H4 (cell line): ENCODE measurements around the gene NFATC4. TPM values are rescaled to one million over a fixed set of nuclear protein-coding genes. Genes with fewer than 3 reads are reported as not detected.
A peak's percentile ranks its signal among the peaks of the same experiment; 100 is the strongest.
"Not testable (repeated sequence)": the region's sequence is repeated elsewhere in the genome, so short reads cannot be mapped to it uniquely, and the experiment has no call there.

Experiments
- DNase-seq: peaks from one replicate; pipeline ENCODE4 v3.0.0-alpha.2; 2015; ENCODE audit warnings: low spot score
- total RNA-seq: library from RNA; depleted of rRNA; stranded (reverse); fragments of >200 nt; shearing (Covaris generic); gene quantifications from 2 replicates; pipeline ENCODE4 v1.2.3, GENCODE V29; 2014

The NFATC4 gene
- total RNA-seq, 1 experiment from 2014 or later = 9.5 TPM

DNA sequence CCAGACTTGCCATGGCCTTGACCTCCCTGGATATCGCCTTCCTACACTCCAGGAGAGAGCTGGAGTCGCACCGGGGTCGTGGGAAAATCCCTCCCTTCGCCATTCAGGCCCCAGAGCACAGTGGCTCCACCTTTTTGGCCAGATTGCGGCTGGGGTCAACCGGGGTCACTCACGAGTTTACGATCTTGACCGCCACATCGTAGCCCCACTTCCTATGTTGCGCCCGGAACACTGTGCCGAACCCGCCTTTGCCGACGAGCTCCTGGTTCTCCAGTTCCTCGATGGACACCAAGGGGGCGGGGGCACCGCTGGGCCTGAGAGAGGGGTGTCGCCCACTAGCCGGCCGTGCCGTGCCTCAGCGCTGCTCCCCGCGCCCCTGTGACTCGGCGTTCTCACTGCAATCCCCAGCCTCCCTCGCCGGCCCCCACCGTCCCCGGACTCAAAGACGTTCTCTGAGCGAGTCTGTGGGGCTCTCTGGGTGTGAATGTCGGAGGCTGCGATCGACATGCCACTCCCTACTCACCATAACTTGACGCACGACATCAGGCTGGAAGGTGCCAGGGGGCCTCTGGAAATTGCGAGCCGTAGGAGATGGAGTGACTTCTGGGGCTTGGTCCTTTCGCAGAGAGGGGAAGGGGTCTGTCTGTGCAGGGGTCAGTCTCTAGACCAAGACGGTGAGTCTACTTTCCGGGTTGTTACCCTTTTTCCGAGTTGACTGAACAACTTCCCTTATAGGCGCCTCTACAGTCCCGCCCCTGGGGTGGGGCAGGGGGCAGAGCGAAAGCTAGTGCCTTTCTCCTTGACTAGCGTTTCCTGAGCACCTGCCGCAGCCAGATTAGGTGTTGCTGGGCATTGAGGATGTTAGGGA lies 28.5 kb upstream of the NFATC4 start, which contains the start of gene RIPK3:
TSS of gene RIPK3 (minus strand) at position 708 of the 868 bp plus-strand sequence. CDS start at position 543, 165 bp downstream.
- DNase-seq = no peak

DNA sequence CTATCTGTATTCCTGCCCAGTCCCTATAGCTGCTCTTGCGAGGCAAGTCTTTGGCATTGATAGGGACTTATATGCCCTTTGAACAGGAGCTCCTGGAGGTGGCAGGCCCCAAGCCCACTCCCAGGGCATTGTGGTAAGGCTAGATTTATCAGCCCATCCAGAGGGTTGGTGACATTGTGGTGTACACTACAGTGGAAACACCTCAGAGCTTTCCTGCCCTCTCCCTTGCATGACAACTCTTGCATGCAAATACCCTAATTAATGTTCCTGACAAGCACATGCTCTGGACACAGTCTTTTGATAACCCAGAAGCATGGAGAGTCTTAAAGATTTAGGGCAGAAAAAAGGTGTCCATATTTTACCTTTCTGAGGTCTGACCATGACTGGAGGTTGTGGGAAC lies 27.4 kb upstream of the NFATC4 start:
- DNase-seq = no peak

DNA sequence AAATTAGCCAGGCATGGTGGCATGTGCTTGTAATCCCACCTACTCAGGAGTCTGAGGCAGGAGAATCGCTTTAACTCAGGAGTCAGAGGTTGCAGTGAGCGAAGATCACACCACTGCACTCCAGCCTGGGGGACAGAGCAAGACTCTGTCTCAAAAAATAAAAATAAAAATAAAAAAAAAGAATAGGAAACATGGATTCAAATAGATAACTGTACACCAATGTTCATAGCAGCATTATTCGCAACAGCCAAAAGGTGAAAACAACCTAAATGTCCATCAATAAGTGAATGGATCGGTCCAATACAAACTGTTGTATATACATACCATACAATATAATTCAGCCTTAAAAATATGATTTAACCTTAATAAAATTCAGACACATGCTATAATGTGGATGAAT lies 25.1 kb upstream of the NFATC4 start:
- DNase-seq = no peak

DNA sequence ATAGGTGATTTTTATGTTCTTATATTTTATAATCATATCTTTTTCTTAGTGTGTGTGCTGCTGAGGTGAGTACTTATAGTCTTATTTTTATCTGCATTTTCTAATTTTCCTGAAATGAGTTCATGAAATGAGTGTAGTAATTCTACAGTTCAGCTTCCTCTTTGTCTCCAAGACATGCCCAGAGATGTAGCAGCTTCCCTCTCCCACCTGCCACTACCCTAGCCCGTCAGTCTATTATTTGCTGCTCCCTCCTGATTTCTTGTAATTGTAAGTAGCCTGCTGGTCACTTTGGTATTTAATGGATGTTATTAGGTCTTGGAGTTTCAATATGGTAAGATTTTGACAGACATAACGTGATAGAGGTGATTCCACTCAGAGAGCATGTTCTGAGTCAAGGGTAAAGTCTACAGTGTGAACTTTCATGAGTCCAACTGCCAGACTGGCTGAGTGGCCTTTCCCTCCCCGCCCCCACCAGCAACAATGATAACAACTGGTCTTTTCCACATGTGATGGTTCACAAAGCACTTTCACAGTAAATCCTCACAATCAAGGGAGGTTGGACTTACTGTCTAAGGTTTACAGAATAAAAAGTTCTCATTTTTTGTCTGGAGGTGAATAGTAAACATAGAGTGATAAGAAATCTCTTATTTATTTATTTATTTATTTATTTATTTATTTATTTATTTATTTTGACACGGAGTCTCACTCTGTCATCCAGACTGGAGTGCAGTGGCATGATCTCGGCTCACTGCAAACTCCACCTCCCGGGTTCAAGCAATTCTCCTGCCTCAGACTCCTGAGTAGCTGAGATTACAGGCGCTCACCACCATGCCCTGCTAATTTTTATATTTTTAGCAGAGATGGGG lies 24.0 kb upstream of the NFATC4 start:
- DNase-seq = no peak

DNA sequence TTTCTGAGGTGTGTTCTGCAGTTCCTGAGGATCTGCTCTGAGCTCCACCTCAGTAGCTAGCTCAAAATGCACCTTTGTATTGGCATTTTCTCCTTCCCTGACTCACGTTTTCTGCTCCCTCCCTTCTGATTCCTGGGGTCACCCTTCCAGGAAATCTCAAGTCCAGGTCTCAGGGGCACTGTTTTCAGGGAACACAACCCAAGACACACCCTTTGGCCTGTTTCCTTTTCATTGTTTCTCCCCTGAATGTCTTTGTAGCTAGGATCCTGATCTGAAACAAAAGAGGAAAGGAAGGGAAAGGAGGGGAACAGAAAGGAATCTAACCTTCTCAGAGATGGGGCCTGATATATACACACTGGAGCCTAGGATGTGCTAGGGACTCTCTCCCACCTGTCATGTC lies 20.9 kb upstream of the NFATC4 start:
- no peak for DNase-seq

DNA sequence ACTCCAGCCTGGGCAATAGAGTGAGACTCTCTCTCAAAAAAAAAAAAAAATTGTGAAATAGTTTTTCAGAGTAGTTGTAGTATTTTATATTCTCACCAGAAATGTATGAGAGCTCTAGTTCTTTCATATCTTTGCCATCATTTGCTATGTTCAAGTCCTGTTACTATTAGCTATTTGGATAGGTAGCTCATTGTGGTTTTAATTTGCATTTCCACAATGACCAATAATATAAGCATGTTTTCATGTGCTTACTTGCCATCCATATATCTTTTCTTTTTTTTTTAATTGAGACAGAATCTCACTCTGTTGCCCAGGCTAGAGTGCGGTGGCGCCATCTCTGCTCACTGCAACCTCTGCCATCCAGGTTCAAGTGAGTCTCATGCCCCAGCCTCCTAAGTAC lies 19.8 kb upstream of the NFATC4 start:
- no peak for DNase-seq

DNA sequence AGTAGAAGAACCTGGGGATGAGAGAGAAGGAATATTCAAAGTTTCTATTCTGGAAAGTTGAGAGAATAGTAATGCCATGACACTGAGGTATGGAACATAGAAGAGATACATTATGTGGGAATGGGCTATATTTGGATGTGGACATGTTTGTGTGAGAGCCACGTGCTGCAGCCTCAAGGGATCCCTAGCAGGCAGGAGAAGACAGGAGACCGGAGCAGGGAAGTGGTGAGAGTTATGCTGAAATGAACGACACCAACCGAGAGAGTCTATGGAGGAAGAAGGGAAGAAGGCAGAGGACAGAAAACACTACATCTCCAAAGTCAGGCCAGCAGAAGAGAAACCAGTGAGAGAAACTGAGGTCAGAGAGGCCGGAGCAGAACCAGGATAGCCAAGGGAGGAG lies 18.2 kb upstream of the NFATC4 start:
- DNase-seq = no peak

DNA sequence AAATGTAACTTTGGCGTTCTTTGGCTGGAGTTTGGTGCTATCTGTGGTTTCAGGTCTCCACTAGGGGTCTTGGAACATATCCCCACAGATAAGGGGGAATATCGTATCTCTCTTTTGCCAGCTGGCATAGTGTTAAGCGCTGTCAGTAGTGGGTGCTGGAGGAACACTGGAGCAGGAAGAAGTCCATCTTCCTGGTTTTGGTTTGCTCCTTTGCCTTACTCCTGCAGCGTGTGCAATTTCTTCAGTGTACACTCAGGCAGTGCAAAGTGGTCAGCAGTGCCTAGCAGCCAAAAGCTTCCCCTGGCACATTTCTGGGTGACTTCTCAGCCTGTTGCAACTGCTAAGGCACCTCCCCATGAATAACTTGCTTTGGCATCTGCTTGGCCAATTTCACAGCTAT lies 16.5 kb upstream of the NFATC4 start:
- peak; percentile 30 for DNase-seq

DNA sequence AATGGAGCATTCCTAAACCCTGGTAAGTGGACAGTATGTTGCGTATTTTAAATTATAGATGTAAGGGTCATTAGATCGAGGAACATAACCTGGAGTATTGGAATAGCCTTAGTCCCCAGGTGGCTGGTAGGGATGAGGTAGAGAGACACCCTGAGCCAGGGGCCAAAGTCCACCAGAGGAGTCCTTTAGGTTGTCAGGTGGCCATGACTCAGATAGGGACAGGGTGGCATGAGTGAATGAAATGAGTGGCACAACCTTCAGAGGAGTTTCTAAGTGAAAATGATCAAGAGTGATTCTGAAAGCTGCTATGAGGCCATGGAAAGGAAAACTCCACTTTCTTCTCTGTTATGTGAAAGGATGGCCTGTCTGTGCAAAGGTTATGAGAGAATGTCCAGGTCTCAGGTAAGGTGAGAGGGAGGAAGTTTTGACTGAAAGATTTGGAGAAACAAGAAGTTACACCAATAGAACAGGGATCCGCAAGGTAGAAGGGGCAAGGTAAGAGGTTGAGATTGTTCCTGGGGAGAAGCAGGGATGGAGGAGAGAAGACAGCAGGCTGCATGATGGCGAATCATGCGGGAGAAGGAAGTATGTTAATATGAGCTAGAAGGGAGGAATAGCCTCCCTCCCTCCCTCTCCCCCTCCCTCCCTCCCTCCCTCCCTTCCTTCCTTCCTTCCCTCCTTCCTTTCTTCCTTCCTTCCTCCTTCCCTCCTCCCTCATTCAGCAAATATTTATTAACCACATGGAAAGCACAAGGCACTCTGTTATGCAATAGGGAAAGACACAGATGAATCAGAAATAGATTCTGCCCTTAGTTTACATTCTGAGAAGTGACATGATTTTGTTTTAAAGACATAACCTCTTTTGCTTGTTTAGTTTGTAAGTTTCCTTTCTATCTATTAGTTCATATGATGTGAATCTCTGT lies 14.2 kb upstream of the NFATC4 start:
- DNase-seq = peak; percentile 36

DNA sequence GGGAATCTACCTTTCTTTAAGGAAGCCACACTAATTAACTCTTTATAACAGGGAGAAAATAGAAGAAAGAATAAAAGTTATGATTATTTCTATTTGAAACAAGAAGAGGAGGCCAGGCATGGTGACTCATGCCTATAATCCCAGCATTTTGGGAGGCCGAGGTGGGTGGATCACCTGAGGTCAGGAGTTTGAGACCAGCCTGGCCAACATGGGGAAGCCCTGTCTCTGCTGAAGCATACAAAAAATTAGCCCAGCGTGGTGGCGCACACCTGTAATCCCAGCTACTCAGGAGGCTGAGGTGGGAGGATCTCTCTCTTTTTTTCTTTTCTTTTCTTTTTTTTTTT lies 13.5 kb upstream of the NFATC4 start:
- DNase-seq = not testable (repeated sequence)

DNA sequence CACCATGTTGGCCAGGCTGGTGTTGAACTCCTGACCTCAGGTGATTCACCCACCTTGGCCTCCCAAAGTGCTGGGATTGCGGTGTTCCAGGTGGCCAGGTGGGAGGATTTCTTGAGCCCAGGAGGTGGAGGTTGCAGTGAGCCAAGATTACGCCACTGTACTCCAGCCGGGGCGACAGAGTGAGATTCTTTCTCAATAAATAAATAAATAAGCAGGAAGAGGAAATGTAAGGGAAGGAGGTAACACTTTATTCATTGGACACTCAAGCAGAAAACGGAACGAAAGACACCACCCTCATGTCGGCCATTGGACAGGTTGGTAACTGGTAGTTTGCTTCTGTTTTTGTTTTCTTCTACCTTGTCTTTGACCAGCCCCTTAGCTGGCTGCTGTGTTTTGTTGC lies 13.0 kb upstream of the NFATC4 start:
- no peak for DNase-seq

DNA sequence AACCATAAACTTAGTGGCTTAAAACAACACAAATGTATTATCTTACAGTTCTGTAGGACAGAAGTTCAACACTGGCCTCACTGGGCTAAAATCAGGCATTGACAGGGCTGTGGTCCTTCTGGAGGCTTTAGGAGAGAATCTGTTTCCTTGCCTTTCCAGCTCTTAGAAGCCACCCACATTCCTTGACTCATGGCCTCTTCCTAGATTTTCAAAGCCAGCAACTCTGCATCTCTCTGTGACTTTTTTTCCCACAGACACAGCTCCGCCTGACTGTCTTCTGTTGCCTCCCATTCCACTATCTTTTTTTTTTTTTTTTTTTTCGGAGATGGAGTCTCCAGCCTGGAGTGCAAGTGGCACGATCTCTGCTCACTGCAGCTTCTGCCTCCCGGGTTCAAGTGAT lies 11.8 kb upstream of the NFATC4 start:
- no peak for DNase-seq

DNA sequence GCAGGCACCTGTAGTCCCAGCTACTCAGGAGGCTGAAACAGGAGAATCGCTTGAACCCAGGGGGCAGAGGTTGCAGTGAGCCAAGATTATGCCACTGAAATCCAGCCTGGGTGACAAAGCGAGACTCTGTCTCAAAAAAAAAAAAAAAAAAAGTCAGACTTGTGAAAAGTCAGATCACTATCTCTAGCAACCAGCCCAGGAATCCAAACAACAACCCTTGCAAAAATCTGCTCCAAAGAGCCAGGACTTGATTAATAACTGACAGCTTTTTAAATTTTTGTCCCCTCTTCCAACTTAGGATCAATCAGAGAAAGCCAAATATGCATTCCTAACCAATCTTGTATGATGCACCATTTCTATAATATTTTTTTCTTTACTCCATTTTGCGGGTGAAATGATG lies 7.7 kb upstream of the NFATC4 start:
- no peak for DNase-seq

DNA sequence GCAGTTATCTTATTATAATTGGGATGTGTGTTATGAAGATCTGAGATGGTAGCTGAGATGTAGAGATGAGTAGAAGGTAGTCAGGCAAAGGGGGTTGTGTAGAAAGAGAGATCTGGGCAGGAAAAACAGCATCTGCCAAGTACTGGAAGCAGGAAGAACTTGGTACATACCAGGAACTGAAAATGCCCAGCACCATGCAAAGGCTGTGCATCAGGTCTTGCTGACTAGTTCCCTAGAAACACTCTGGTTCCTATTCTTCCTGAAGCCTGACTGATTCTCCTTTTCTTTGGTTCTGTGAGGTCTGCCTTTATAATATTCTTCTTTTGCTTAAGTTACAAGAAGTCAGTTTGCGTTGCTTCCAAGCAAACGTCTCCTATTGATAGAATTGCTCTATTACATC lies 6.7 kb upstream of the NFATC4 start:
- no peak for DNase-seq

DNA sequence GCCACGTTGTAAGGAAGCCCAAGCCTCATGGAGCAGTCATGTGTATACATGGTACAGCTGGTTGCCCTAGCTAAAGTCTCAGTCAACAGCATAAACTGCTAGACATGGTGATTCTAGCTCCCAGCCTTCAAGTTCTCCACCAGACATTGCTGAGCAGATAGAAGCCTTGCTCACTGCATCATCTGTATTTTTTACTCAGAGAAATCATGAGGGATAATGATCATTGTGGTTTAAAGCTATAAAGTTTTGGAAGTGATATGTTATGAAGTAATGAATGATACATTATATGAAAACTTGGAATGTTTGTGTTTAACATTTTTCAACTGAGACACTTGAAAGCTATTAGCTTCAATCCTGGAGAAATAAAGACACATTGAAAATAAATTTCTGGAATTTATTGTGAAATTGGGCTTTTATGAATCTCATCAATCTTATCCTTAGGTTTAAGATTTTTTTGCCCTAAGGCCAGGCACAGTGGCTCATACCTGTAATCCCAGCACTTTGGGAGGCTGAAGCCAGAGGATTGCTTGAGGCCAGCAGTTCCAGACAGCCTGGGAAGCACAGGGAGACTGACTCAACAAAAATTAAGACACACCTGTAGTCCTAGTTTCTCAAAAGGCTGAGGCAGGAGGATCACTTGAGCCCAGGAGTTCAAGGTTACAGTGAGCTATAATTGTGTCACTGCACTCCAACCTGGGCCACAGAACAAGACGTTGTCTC lies 5.6 kb upstream of the NFATC4 start:
- DNase-seq = no peak

DNA sequence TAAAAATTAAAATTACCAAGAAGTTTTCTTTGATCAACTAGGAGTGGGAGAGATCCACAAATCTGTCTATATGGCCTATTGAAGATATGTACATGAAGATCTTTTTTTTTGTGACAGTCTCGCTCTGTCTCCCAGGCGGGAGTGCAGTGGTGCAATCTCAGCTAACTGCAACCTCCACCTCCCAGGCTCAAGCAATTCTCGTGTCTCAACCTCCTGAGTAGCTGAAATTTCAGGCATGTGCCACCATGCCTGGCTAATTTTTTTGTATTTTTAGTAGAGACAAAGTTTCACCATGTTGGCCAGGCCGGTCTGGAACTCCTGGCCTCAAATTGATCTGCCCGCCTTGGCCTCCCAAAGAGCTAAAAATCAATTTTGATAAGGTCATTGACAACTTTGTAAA lies 4.6 kb upstream of the NFATC4 start:
- DNase-seq = no peak

DNA sequence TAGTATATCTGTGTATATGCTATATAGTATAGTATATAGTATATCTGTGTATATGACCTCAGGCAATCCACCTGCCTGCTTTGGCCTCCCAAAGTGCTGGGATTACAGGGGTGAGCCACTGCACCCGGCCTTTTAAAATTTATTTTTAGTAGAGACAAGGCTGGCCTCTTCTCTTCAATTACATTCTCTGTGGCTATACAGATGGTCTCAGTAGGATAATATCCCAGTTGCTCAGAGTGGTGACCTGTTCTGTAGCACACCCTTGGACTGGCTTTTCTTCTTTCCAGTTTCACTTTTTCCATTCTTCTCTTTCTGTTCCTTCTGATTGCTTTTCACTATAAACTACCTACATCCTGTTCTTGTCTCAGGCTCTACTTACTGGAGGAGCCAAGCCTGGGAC lies 3.1 kb upstream of the NFATC4 start:
- no peak for DNase-seq

DNA sequence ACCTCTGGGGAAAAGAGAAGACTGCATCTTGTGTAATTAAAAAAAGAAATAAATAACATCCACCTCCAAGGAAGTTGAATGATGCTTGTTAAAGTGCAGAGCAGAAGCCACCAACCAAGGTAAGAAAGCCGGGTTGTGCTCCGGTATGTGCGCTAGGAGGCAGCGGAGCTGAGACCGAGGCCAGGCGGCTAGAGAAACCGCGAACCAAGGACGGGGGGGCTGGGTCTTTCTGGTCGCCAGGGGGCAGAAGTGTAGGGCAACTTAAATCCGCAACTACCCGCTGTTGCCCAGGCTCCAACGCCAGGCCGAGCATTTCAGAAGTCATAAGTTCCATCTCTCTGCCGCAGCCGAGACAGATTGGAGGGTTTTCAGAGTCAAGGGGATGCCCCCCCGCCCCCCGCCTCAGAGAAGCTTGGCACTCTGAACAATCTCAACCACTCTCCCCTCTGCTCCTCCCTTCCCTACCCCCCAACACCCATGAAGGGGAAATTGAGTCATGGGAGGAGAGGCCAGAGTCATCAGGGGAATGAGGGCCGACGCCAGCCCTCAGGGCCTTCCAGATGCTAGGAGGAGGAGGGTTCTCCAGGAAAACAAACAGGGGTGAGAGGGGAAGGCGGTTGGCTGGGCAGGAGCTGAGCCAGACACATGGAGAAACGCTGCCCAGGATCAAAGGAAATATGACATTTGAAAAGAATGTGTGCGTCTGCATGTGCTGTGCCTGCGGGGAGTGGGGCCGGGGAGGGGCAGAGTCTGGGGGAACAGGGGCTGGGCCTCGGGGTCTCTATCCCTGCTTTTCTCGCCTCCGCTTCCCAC lies 2.2 kb upstream of the NFATC4 start:
- peak; percentile 81 for DNase-seq

DNA sequence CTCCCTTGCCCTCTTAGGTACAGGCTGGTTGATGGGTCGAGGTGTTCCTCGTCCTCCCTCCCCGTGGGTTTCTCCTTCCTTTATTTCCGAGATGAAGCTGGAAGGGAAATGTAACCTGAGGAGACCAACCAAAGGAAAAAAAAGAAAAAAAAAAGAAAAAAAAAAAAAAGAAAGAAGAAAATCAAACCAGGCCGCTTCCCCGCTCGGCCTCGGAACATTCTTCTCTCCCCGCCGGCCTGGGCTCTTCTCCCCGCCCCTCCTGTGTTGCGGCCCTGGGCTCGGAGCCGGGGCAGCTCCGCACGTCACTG lies 1.6 kb upstream of the NFATC4 start:
- no peak for DNase-seq

DNA sequence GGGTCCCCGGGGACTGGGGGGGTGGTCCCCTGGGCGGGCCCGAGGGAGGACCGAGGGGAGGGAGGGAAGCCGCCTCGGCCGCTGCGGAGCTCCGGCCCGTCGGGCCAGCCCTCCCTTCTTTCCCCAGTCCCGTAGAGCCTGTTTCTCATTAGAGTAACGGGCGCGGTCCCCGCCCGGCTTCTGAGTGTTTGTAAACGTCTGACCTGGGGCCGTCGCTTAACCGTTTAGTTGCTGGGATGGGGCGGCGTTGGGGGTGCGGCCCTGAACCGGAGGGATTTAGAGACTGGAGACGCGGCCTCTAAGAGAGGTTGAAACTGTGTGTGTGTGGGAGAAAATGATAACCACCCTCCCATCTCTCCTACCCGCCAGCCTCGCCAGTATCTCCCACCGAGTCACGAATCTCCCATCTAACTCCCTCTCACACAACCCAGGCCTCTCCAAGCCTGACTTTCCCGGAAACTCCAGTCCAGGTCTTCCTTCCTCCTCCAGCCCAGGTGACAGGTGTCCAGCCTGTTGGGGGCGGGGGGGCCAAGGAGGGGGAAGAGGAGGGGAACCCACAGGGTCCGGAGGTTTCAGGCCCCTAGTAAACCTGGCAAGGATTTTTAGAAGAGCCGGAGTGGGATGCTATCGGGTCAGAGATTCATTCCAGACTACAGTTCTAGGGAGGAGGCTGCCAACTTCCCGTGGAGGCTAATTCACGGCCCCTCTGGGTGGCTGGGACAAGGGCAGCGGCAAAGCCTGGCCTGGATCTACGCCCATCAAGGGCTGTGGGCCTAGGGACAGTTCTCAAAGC lies 1.1 kb upstream of the NFATC4 start:
- peak; percentile 91 for DNase-seq
